Natural killer cell (primary cell): ENCODE results near the gene TPH1. TPM values are rescaled to one million over a fixed set of nuclear protein-coding genes. Genes with fewer than 3 reads are reported as not detected.
"Not testable (repeated sequence)": the region's sequence is repeated elsewhere in the genome, so short reads cannot be mapped to it uniquely, and the experiment has no call there.

Experiments used
- ATAC-seq, 3 donors: fragments of 150-1000 bp in 2 of 3; fragments of 200-7000 bp in 1 of 3; cut with Tn5 transposase; 1 replicate in 1 of 3; 2 replicates in 2 of 3; pipeline ENCODE4 v1.10.0; 2021; ENCODE audit warnings: mild to moderate bottlenecking in 2 of 3, moderate library complexity in 2 of 3
- DNase-seq, 2 donors: peaks; one replicate each; pipeline versions ENCODE4 v3.0.0 to v3.0.0-alpha.2; 2013 to 2021; ENCODE audit warnings: mixed read lengths in 1 of 2
- H3K27ac ChIP-seq: one replicate; pipeline ENCODE4 v1.5.1; 2013; ENCODE audit warnings: mild to moderate bottlenecking, low read length
- H3K27me3 ChIP-seq: one replicate; pipeline ENCODE4 v1.6.1; 2013; ENCODE audit warnings: low read length; ENCODE audit not compliant: control insufficient read depth, insufficient read depth
- H3K36me3 ChIP-seq: one replicate; pipeline ENCODE4 v1.6.1; 2013; ENCODE audit warnings: low read length; ENCODE audit not compliant: control insufficient read depth, insufficient read depth
- H3K4me1 ChIP-seq: one replicate; pipeline ENCODE4 v1.6.1; 2013; ENCODE audit warnings: low read length; ENCODE audit not compliant: control insufficient read depth, insufficient read depth
- H3K4me3 ChIP-seq: one replicate; pipeline ENCODE4 v1.5.1; 2013; ENCODE audit warnings: low read length
- H3K9me3 ChIP-seq: one replicate; pipeline ENCODE4 v1.6.1; 2013; ENCODE audit warnings: low read length; ENCODE audit not compliant: control insufficient read depth, insufficient read depth
- H3K27ac Mint-ChIP-seq, 2 donors: one replicate each; pipeline ENCODE4 v1.8.0; 2022; ENCODE audit warnings: mild to moderate bottlenecking in 2 of 2, mixed read lengths in 2 of 2, moderate library complexity in 1 of 2
- H3K27me3 Mint-ChIP-seq, 2 donors: one replicate each; pipeline ENCODE4 v1.8.0; 2022; ENCODE audit warnings: low read depth in 2 of 2, mixed read lengths in 2 of 2
- H3K36me3 Mint-ChIP-seq: one replicate; pipeline ENCODE4 v1.8.0; 2022; ENCODE audit warnings: mixed read lengths
- H3K4me1 Mint-ChIP-seq, 2 donors: one replicate each; pipeline ENCODE4 v1.8.0; 2022; ENCODE audit warnings: mixed read lengths in 2 of 2
- H3K4me3 Mint-ChIP-seq: one replicate; pipeline ENCODE4 v1.8.0; 2022; ENCODE audit warnings: mild to moderate bottlenecking, moderate library complexity, mixed read lengths
- H3K9me3 Mint-ChIP-seq, 2 donors: one replicate each; pipeline ENCODE4 v1.8.0; 2022; ENCODE audit warnings: mixed read lengths in 2 of 2
- CTCF ChIP-seq: fragments of 200-600 bp; IDR thresholded peaks from one replicate; pipeline ENCODE4 v1.8.0; 2022; ENCODE audit warnings: antibody characterized with exemption
- WGBS: methylation state at CpG from one replicate; pipeline ENCODE4 v1.1.7; 2013; ENCODE audit warnings: missing lambda C conversion rate; ENCODE audit not compliant: insufficient coverage; 5-methylcytosine and 5-hydroxymethylcytosine counted together
- intact Hi-C: fragments of 100-400 bp; cut with micrococcal nuclease; formaldehyde crosslinking; loops from one replicate; pipeline ENCODE4 v1.14.2; 2022
- total RNA-seq, 4 donors: library from RNA; stranded (reverse); fragments of 120-200 nt in 1 of 4; gene quantifications; one replicate each; pipeline versions ENCODE4 v1.2.3 to v1.2.4, GENCODE V29; 2013 to 2022

The TPH1 gene
- total RNA-seq, 3 donors from 2014 or later (not counting 1 experiment from before 2014, with no cell fraction given) = 1.1 to 1.4 (median 1.3) TPM

GRCh38 chr11:18005376-18006129 lies 40.5 kb downstream of the TPH1 start:
- peaks cover 54% of the 10 kb centered on the region for H3K36me3 ChIP-seq
- Mint-ChIP-seq H3K27ac (no peak overlapping the region), H3K9me3 (no peaks in the 10 kb centered on the region), H3K27me3 (no peaks in the 10 kb centered on the region), H3K4me3 (no peak overlapping the region), H3K36me3 (peaks cover 6% of the 10 kb centered on the region), H3K4me1 (peaks cover 2 to 3% of the 10 kb centered on the region in 2 donors)
- H3K27me3 ChIP-seq = no peaks in the 10 kb centered on the region
- 95% methylated on average over 3 of the region's 4 CpGs for WGBS
- no peak for ATAC-seq
- H3K4me3 ChIP-seq = no peak overlapping the region
- no peak for TF ChIP-seq CTCF
- intact Hi-C loops = no loop called here
- no peak overlapping the region for H3K27ac ChIP-seq
- no peak for DNase-seq
- H3K9me3 ChIP-seq = no peaks in the 10 kb centered on the region
- H3K4me1 ChIP-seq = no peaks in the 10 kb centered on the region

GRCh38 chr11:18001191-18001590 lies 44.9 kb downstream of the TPH1 start:
- DNase-seq = no peak
- Histone ChIP-seq H3K27me3 (no peaks in the 10 kb centered on the region), H3K4me1 (no peaks in the 10 kb centered on the region), H3K9me3 (no peaks in the 10 kb centered on the region), H3K36me3 (peaks cover 59% of the 10 kb centered on the region), H3K27ac (no peak overlapping the region), H3K4me3 (no peak overlapping the region)
- Mint-ChIP-seq H3K4me3 (no peak overlapping the region), H3K36me3 (peaks cover 16% of the 10 kb centered on the region), H3K27ac (no peak overlapping the region), H3K9me3 (no peaks in the 10 kb centered on the region), H3K4me1 (no peaks in the 10 kb centered on the region), H3K27me3 (no peaks in the 10 kb centered on the region)
- WGBS = 89% methylated on average over 2 of the region's 2 CpGs
- intact Hi-C loops = no loop called here
- no peak for ATAC-seq
- no peak for TF ChIP-seq CTCF

DNA sequence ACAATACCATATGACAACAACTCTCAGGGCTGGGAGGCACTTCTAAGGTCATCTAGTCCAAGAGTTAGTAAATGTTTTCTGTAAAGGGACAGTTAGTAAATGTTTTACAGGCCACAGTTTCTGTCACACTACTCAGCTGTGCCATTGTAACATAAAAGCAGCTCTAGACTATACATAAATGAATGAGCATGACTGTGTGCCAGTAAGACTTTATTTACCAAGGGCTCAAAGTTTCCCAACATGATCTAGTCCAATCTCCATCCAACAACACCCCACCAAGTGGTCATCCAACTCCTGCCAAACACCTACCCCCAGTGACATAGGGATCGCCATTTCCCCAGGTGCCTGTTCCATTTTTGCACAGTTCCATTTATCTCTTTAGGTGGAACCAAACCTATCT lies 45.3 kb downstream of the TPH1 start:
- no peak overlapping the region for H3K4me3 ChIP-seq
- H3K27ac ChIP-seq = no peak overlapping the region
- WGBS = 100% methylated on average over 1 of the region's 1 CpG
- H3K4me1 ChIP-seq = no peaks in the 10 kb centered on the region
- Mint-ChIP-seq H3K27me3 (no peaks in the 10 kb centered on the region), H3K4me3 (no peak overlapping the region), H3K27ac (no peak overlapping the region), H3K36me3 (peaks cover 20% of the 10 kb centered on the region), H3K4me1 (no peaks in the 10 kb centered on the region), H3K9me3 (no peaks in the 10 kb centered on the region)
- peaks cover 58% of the 10 kb centered on the region for H3K36me3 ChIP-seq
- TF ChIP-seq CTCF = no peak
- H3K9me3 ChIP-seq = no peaks in the 10 kb centered on the region
- no peaks in the 10 kb centered on the region for H3K27me3 ChIP-seq
- no peak for ATAC-seq
- DNase-seq = no peak
- intact Hi-C loops = no loop called here

GRCh38 chr11:18000128-18000527 lies 45.9 kb downstream of the TPH1 start:
- ATAC-seq, H3K27ac ChIP-seq: not testable (repeated sequence)
- WGBS = 100% methylated on average over 3 of the region's 4 CpGs

More at GRCh38 chr11:18000128-18000527, 45.9 kb downstream of the TPH1 start:
- intact Hi-C loops, H3K4me3 ChIP-seq, H3K4me1 Mint-ChIP-seq, H3K9me3 Mint-ChIP-seq, H3K4me3 Mint-ChIP-seq, H3K4me1 ChIP-seq, H3K27me3 ChIP-seq, H3K27ac Mint-ChIP-seq, H3K9me3 ChIP-seq, DNase-seq, H3K27me3 Mint-ChIP-seq: not testable (repeated sequence)
- peaks cover 58% of the 10 kb centered on the region for H3K36me3 ChIP-seq
- peaks cover 20% of the 10 kb centered on the region for H3K36me3 Mint-ChIP-seq

Other genes starting within 250 kb of the TPH1 start
- gene SERGEF, start 33.2 kb downstream of the TPH1 start, total RNA-seq = 10 to 100 TPM; 67.5 to 78.6 (median 69.4) TPM
- 10 to 100 TPM; 27.8 to 32.7 (median 29.5) TPM for gene SAAL1, start 59.8 kb upstream of the TPH1 start, total RNA-seq
- not detected for gene MRGPRX3, start 86.3 kb upstream of the TPH1 start, total RNA-seq
- not detected for gene MRGPRX4, start 126.6 kb upstream of the TPH1 start, total RNA-seq
- under 1 TPM in 1 of 3 donors, not detected in 2; 0.54 TPM for gene SAA4, start 190.5 kb upstream of the TPH1 start, total RNA-seq
- gene SAA2, start 202.4 kb upstream of the TPH1 start, total RNA-seq = not detected
- gene SAA1, start 220.0 kb upstream of the TPH1 start, total RNA-seq = not detected